ENCODE data around the gene ENOSF1. TPM values are rescaled to one million over a fixed set of nuclear protein-coding genes. Genes with fewer than 3 reads are reported as not detected.

Gene ENOSF1
- total RNA-seq, 1 donor from 2014 or later = 178 TPM

GRCh38 chr18:677145-677544 is 35.3 kb downstream of the ENOSF1 start:
- Histone ChIP-seq H3K4me1 (no peaks in the 10 kb centered on the region), H3K36me3 (peaks cover 16 to 71% of the 10 kb centered on the region in 2 donors), H3K27ac (no peak overlapping the region), H3K4me3 (no peak overlapping the region), H3K27me3 (no peaks in the 10 kb centered on the region), H3K9me3 (no peaks in the 10 kb centered on the region)
- no peak for DNase-seq (ENCODE audit: low spot score in 2 of 2)
- no peak for TF ChIP-seq CTCF (IDR thresholded peaks at IDR 0.05)
- intact Hi-C loops (cut with DNase I) = no loop called here

- no peak overlapping the region for H3K27ac ChIP-seq
- intact Hi-C loops (cut with DNase I) = no loop called here
- DNase-seq (ENCODE audit: low spot score in 2 of 2) = no peak
- no peaks in the 10 kb centered on the region for H3K9me3 ChIP-seq
- no peaks in the 10 kb centered on the region for H3K4me1 ChIP-seq
- no peak overlapping the region for H3K4me3 ChIP-seq
- TF ChIP-seq CTCF (IDR thresholded peaks at IDR 0.05) = no peak
- H3K27me3 ChIP-seq = no peaks in the 10 kb centered on the region
- H3K36me3 ChIP-seq = peaks cover 16 to 71% of the 10 kb centered on the region in 2 donors
Measured at GRCh38 chr18:676736-677135, 35.7 kb downstream of the ENOSF1 start.

- H3K4me1 ChIP-seq = no peaks in the 10 kb centered on the region
- H3K36me3 ChIP-seq = peaks cover 17 to 71% of the 10 kb centered on the region in 2 donors
- no peaks in the 10 kb centered on the region for H3K27me3 ChIP-seq
- no peaks in the 10 kb centered on the region for H3K9me3 ChIP-seq
- no peak for DNase-seq (ENCODE audit: low spot score in 2 of 2)
- intact Hi-C loops (cut with DNase I) = no loop called here
- no peak overlapping the region for H3K27ac ChIP-seq
- no peak overlapping the region for H3K4me3 ChIP-seq
- no peak for TF ChIP-seq CTCF (IDR thresholded peaks at IDR 0.05)
Measured at GRCh38 chr18:676069-676468, 36.4 kb downstream of the ENOSF1 start.

- Histone ChIP-seq H3K36me3 (peaks cover 16 to 77% of the 10 kb centered on the region in 2 donors), H3K27ac (no peak overlapping the region), H3K27me3 (no peaks in the 10 kb centered on the region), H3K9me3 (no peaks in the 10 kb centered on the region), H3K4me3 (no peak overlapping the region), H3K4me1 (no peaks in the 10 kb centered on the region)
- no peak for DNase-seq (ENCODE audit: low spot score in 2 of 2)
- TF ChIP-seq CTCF (IDR thresholded peaks at IDR 0.05) = no peak
- intact Hi-C loops (cut with DNase I) = no loop called here
Measured at GRCh38 chr18:675307-675706, 37.1 kb downstream of the ENOSF1 start.

- H3K9me3 ChIP-seq = no peaks in the 10 kb centered on the region
- no peak for DNase-seq (ENCODE audit: low spot score in 2 of 2)
Measured at GRCh38 chr18:673769-674168, 38.7 kb downstream of the ENOSF1 start.

More at GRCh38 chr18:673769-674168, 38.7 kb downstream of the ENOSF1 start:
- Histone ChIP-seq H3K4me1 (no peaks in the 10 kb centered on the region), H3K4me3 (no peak overlapping the region), H3K27me3 (no peaks in the 10 kb centered on the region), H3K36me3 (peaks cover 12 to 73% of the 10 kb centered on the region in 2 donors), H3K27ac (no peak overlapping the region)
- intact Hi-C loops (cut with DNase I) = no loop called here
- TF ChIP-seq CTCF (IDR thresholded peaks at IDR 0.05) = no peak
